Measurements from ENCODE around the gene PRPF19. TPM values are rescaled to one million over a fixed set of nuclear protein-coding genes. Genes with fewer than 3 reads are reported as not detected.

The PRPF19 gene
- total RNA-seq, 3 donors from 2014 or later (not counting 1 experiment from before 2014, with no cell fraction given): 61.0 to 69.7 (median 67.5) TPM

DNA sequence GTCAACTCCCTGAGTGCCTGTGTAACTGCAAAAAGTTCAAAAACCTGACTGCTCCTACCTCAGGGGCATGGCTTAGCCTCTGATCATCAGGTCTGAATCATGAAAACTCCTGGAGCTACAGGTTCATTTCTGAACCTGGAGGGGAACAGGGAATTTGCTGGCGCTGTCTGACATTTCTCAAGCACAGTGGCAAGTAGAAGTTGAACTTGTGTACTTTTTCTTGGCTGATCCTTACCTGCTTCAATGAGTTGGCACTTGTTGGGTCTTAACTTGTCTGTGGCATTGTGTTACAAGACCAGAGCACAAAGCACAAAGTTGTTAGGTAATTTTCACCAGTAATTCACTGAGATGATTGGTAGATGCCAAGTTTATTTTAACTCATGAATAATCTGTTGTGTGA is 10.9 kb upstream of the PRPF19 start:
- Histone ChIP-seq H3K9me3 (ENCODE audit: control insufficient read depth, insufficient read depth, low read length) (no peaks in the 10 kb centered on the region), H3K27ac (ENCODE audit: low read length) (no peak overlapping the region), H3K36me3 (ENCODE audit: control insufficient read depth, insufficient read depth, low read length) (peaks cover 26% of the 10 kb centered on the region), H3K4me1 (ENCODE audit: control insufficient read depth, insufficient read depth, low read length) (peaks cover 45% of the 10 kb centered on the region), H3K27me3 (ENCODE audit: control insufficient read depth, insufficient read depth, low read length) (no peaks in the 10 kb centered on the region), H3K4me3 (ENCODE audit: low read length) (no peak overlapping the region)
- H3K9me3 Mint-ChIP-seq: no peaks in the 10 kb centered on the region
- H3K36me3 Mint-ChIP-seq: peaks cover 2% of the 10 kb centered on the region
- no peak for TF ChIP-seq CTCF (IDR thresholded peaks at IDR 0.05)
- peak overlapping the region; percentile 68 for H3K4me3 Mint-ChIP-seq
- 100% methylated on average over 1 of the region's 1 CpG for WGBS (ENCODE audit: insufficient coverage)
- peaks cover 46 to 51% of the 10 kb centered on the region in 2 donors for H3K4me1 Mint-ChIP-seq
- no peaks in the 10 kb centered on the region for H3K27me3 Mint-ChIP-seq (ENCODE audit: low read depth in 2 of 2)
- ATAC-seq (no peak), DNase-seq (no peak)
- intact Hi-C loops (cut with micrococcal nuclease): no loop called here
- peak overlapping the region; percentile 92 to 96 for H3K27ac Mint-ChIP-seq

DNA sequence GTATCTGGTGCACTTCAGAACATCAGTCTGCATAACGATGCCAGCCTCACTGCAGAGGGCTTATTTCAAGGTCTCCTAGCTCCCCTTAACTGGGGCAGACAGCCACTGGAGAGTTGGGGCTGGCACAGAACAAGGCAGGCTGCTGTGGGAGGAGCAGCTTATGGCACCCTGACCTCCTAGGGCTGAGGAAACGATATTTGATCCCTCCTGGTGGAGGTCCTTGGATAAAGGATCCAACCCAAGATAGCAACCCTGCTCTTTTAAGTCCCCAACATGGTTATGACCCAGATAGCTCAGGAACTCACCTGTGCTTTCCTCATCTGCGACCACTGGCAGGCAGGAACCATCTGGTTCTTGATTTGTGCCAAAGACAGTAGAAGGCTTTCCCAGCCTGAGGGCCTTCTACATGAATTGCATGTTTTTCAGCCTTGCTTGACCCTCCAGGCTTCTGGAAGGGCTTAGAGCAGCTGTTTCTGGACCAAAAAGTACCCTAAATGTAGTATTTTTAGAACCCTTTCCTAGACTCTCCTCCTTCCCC is 10.4 kb upstream of the PRPF19 start:
- no peak for TF ChIP-seq CTCF (IDR thresholded peaks at IDR 0.05)
- H3K4me1 ChIP-seq (ENCODE audit: control insufficient read depth, insufficient read depth, low read length): peaks cover 50% of the 10 kb centered on the region
- no peaks in the 10 kb centered on the region for H3K9me3 ChIP-seq (ENCODE audit: control insufficient read depth, insufficient read depth, low read length)
- ATAC-seq (no peak), DNase-seq (no peak)
- H3K27ac ChIP-seq (ENCODE audit: low read length): peak overlapping the region; percentile 91
- no peaks in the 10 kb centered on the region for H3K27me3 ChIP-seq (ENCODE audit: control insufficient read depth, insufficient read depth, low read length)
- H3K27ac Mint-ChIP-seq: peak overlapping the region; percentile 92 to 96
- H3K4me3 ChIP-seq (ENCODE audit: low read length): no peak overlapping the region
- intact Hi-C loops (cut with micrococcal nuclease): no loop called here
- H3K9me3 Mint-ChIP-seq: no peaks in the 10 kb centered on the region
- 86% methylated on average over 3 of the region's 3 CpGs for whole genome bisulfite sequencing (ENCODE audit: insufficient coverage)
- H3K4me1 Mint-ChIP-seq: peaks cover 51 to 56% of the 10 kb centered on the region in 2 donors
- H3K4me3 Mint-ChIP-seq: peak overlapping the region; percentile 68
- no peaks in the 10 kb centered on the region for H3K36me3 Mint-ChIP-seq
- H3K36me3 ChIP-seq (ENCODE audit: control insufficient read depth, insufficient read depth, low read length): peaks cover 21% of the 10 kb centered on the region
- H3K27me3 Mint-ChIP-seq (ENCODE audit: low read depth in 2 of 2): no peaks in the 10 kb centered on the region

DNA sequence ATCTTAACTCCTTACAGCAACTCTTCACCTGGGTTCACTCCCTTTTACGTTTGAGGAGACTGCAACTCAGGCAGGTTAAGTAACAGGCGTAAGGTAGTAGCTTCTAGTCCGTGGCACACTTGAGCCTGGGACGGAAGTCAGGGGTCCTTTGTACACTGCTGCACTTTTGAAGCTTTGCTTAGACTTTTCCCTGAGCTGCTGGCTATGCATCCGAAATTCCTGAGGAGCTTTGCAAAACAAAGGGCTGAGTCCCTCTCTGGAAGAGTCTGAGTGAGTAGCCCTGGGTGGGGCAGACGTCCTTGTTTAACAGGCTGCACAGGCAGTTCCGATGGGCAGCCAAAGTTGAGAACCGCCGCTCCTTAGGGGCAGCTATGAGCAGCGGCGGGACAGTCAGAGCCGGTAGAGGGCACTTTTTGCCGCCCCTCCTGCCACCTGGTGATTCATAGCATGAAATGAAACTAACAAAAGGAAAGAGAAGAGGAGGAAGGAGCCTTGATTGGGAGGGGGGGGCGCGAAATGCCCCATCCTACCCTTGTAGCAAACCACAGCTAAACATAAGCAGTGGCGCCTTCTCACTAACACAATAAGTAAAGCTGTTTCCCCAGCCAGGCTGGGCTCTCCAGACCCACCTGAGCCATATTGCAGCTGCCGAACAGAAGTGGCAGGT is 9.0 kb upstream of the PRPF19 start:
- peak overlapping the region; percentile 75 for H3K4me3 ChIP-seq (ENCODE audit: low read length)
- H3K27ac ChIP-seq (ENCODE audit: low read length): peak overlapping the region; percentile 91
- H3K9me3 Mint-ChIP-seq: no peaks in the 10 kb centered on the region
- no peaks in the 10 kb centered on the region for H3K9me3 ChIP-seq (ENCODE audit: control insufficient read depth, insufficient read depth, low read length)
- TF ChIP-seq CTCF (IDR thresholded peaks at IDR 0.05): peak; percentile 44
- H3K4me1 Mint-ChIP-seq: peaks cover 58% of the 10 kb centered on the region in 2 donors
- WGBS (ENCODE audit: insufficient coverage): under 1% methylated on average over 17 of the region's 17 CpGs
- peak overlapping the region; percentile 95 for H3K4me3 Mint-ChIP-seq
- H3K27me3 Mint-ChIP-seq (ENCODE audit: low read depth in 2 of 2): no peaks in the 10 kb centered on the region
- peaks cover 8% of the 10 kb centered on the region for H3K36me3 ChIP-seq (ENCODE audit: control insufficient read depth, insufficient read depth, low read length)
- peak; percentile 61 to 78 (median 68) for ATAC-seq
- no peaks in the 10 kb centered on the region for H3K36me3 Mint-ChIP-seq
- DNase-seq: peak; percentile 62 to 84
- no peaks in the 10 kb centered on the region for H3K27me3 ChIP-seq (ENCODE audit: control insufficient read depth, insufficient read depth, low read length)
- H3K4me1 ChIP-seq (ENCODE audit: control insufficient read depth, insufficient read depth, low read length): peaks cover 62% of the 10 kb centered on the region
- H3K27ac Mint-ChIP-seq: peak overlapping the region; percentile 92 to 96
- intact Hi-C loops (cut with micrococcal nuclease): loop anchor here (1.0 kb wide), 3 partner anchors 9 to 246 kb away; partner anchors contain the start of genes CCDC86, PRPF19 and VPS37C

All from natural killer cell (primary cell).